H1 (cell line): ENCODE results near the gene ADGRV1. TPM values are rescaled to one million over a fixed set of nuclear protein-coding genes. Genes with fewer than 3 reads are reported as not detected.
"Not testable (repeated sequence)": the region's sequence is repeated elsewhere in the genome, so short reads cannot be mapped to it uniquely, and the experiment has no call there.

Experiments
- CTCF ChIA-PET: fragments of 300-600 bp; sonication (Branson Sonifier 250); formaldehyde crosslinking; loops from one replicate; lab custom pipeline; 2021; ENCODE audit not compliant: partially characterized antibody; lab: Charles Lee
- POLR2A ChIA-PET: fragments of 300-600 bp; sonication (Branson Sonifier 250); formaldehyde crosslinking; loops from one replicate; lab custom pipeline; 2021; ENCODE audit warnings: inconsistent platforms; ENCODE audit not compliant: partially characterized antibody; lab: Charles Lee
- DNase-seq, 2 experiments: peaks; one replicate each; pipeline versions ENCODE4 v3.0.0 to v3.0.0-alpha.2; 2010 to 2022; ENCODE audit warnings: low spot score in 2 of 2, low read depth in 1 of 2, mixed read lengths in 1 of 2
- FAIRE-seq: peaks from 2 replicates; lab custom pipeline; 2011; peaks lifted over from hg19 to GRCh38; lab: Jason Lieb, UNC
- H2AFZ ChIP-seq: 2 replicates; pipeline ENCODE4 v1.8.1; 2012; ENCODE audit warnings: low read length, inconsistent platforms
- H2AK5ac ChIP-seq: 2 replicates; pipeline ENCODE4 v1.6.1; 2013; ENCODE audit warnings: low read depth, low read length
- H2BK120ac ChIP-seq: replicated peaks from 2 replicates; pipeline ENCODE3; 2013; ENCODE audit warnings: low read depth, low read length, inconsistent platforms
- H2BK12ac ChIP-seq: 2 replicates; pipeline ENCODE4 v1.6.1; 2013; ENCODE audit warnings: low read depth, low read length
- H2BK15ac ChIP-seq: 2 replicates; pipeline ENCODE4 v1.6.1; 2013; ENCODE audit warnings: low read length
- H2BK20ac ChIP-seq: 2 replicates; pipeline ENCODE4 v1.6.1; 2013; ENCODE audit warnings: low read length
- H2BK5ac ChIP-seq: 2 replicates; pipeline ENCODE4 v1.6.1; 2013; ENCODE audit warnings: low read depth, low read length
- H3K14ac ChIP-seq: 2 replicates; pipeline ENCODE4 v1.6.1; 2013; ENCODE audit warnings: inconsistent platforms; ENCODE audit not compliant: insufficient read length
- H3K18ac ChIP-seq: 2 replicates; pipeline ENCODE4 v1.6.1; 2013; ENCODE audit warnings: low read length; ENCODE audit errors: extremely low read depth
- H3K23ac ChIP-seq: 2 replicates; pipeline ENCODE4 v1.6.1; 2013; ENCODE audit warnings: inconsistent platforms; ENCODE audit not compliant: insufficient read length
- H3K23me2 ChIP-seq: 2 replicates; pipeline ENCODE4 v1.6.1; 2013; ENCODE audit warnings: low read depth, low read length
- H3K27ac ChIP-seq: 2 replicates; pipeline ENCODE4 v1.6.1; 2011; ENCODE audit warnings: low read depth, low read length, inconsistent platforms
- H3K27me3 ChIP-seq, 4 experiments: replicated peaks in 1 of 4; 1 replicate in 1 of 4; 2 replicates in 3 of 4; pipeline versions ENCODE4 v1.6.1 to v1.8.1; 2011 to 2013; ENCODE audit warnings: low read length in 3 of 4, mild to moderate bottlenecking in 3 of 4, inconsistent platforms in 2 of 4, mixed read lengths in 2 of 4, moderate library complexity in 1 of 4; ENCODE audit not compliant: control insufficient read depth in 3 of 4, insufficient read depth in 3 of 4; ENCODE audit errors: extremely low read depth in 1 of 4
- H3K36me3 ChIP-seq, 4 experiments: 2 replicates each; pipeline versions ENCODE4 v1.6.1 to v1.8.1; 2011 to 2013; ENCODE audit warnings: mild to moderate bottlenecking in 4 of 4, low read length in 3 of 4, moderate library complexity in 2 of 4, control low read depth in 1 of 4, inconsistent platforms in 1 of 4; ENCODE audit not compliant: insufficient read depth in 4 of 4, control insufficient read depth in 2 of 4
- H3K4ac ChIP-seq: replicated peaks from 2 replicates; pipeline ENCODE3; 2013; ENCODE audit warnings: low read length, low read depth, mixed read lengths, inconsistent platforms; ENCODE audit not compliant: insufficient read length
- H3K4me1 ChIP-seq, 4 experiments: replicated peaks in 1 of 4; 1 replicate in 1 of 4; 2 replicates in 3 of 4; pipeline versions ENCODE4 v1.6.1 to v1.8.1; 2011 to 2013; ENCODE audit warnings: low read length in 3 of 4, inconsistent platforms in 2 of 4, mixed read lengths in 1 of 4; ENCODE audit not compliant: insufficient read depth in 4 of 4, control insufficient read depth in 3 of 4
- H3K4me2 ChIP-seq, 2 experiments: 2 replicates each; pipeline versions ENCODE4 v1.6.1 to v1.8.1; 2011 to 2013; ENCODE audit warnings: low read depth in 2 of 2, low read length in 2 of 2, control low read depth in 1 of 2, inconsistent platforms in 1 of 2, mild to moderate bottlenecking in 1 of 2; ENCODE audit not compliant: insufficient read depth in 1 of 2
- H3K4me3 ChIP-seq, 4 experiments: fragments of 200-600, 300-600 bp in 1 of 4; sonication (generic), shearing (Covaris generic), sonication (Bioruptor Twin) in 1 of 4; 2 replicates each; pipeline versions ENCODE4 v1.5.1 to v1.8.1; 2011 to 2016; ENCODE audit warnings: low read length in 4 of 4, low read depth in 3 of 4, control low read depth in 2 of 4, inconsistent platforms in 2 of 4, mild to moderate bottlenecking in 2 of 4, mixed read lengths in 1 of 4, moderate library complexity in 1 of 4; ENCODE audit not compliant: insufficient read depth in 2 of 4; ENCODE audit errors: extremely low read depth in 1 of 4
- H3K56ac ChIP-seq: replicated peaks from 2 replicates; pipeline ENCODE3; 2013; ENCODE audit warnings: low read depth, mild to moderate bottlenecking, mixed read lengths, low read length, inconsistent platforms; ENCODE audit not compliant: insufficient read length
- H3K79me1 ChIP-seq: 2 replicates; pipeline ENCODE4 v1.6.1; 2013; ENCODE audit warnings: low read depth, low read length, control low read depth
- H3K79me2 ChIP-seq, 2 experiments: 2 replicates each; pipeline versions ENCODE4 v1.6.1 to v1.8.1; 2012 to 2013; ENCODE audit warnings: low read length in 2 of 2, mild to moderate bottlenecking in 2 of 2, inconsistent platforms in 1 of 2; ENCODE audit not compliant: insufficient read depth in 2 of 2, control insufficient read depth in 1 of 2
- H3K9ac ChIP-seq, 4 experiments: replicated peaks in 1 of 4; 1 replicate in 1 of 4; 2 replicates in 3 of 4; pipeline versions ENCODE4 v1.6.1 to v1.8.1; 2011 to 2013; ENCODE audit warnings: low read depth in 3 of 4, low read length in 3 of 4, control low read depth in 2 of 4, mild to moderate bottlenecking in 2 of 4, moderate library complexity in 2 of 4, inconsistent platforms in 1 of 4; ENCODE audit errors: extremely low read depth in 1 of 4
- H3K9me3 ChIP-seq, 2 experiments: 2 replicates each; pipeline versions ENCODE4 v1.6.1 to v1.8.1; 2012 to 2013; ENCODE audit warnings: mild to moderate bottlenecking in 2 of 2, moderate library complexity in 2 of 2, control low read depth in 1 of 2, inconsistent platforms in 1 of 2, low read depth in 1 of 2, low read length in 1 of 2, mixed read lengths in 1 of 2; ENCODE audit not compliant: insufficient read depth in 2 of 2
- H4K20me1 ChIP-seq, 2 experiments: replicated peaks in 1 of 2; 2 replicates each; pipeline versions ENCODE3 to v1.8.1; 2011 to 2013; ENCODE audit warnings: inconsistent platforms in 2 of 2, low read length in 2 of 2, mild to moderate bottlenecking in 1 of 2; ENCODE audit not compliant: insufficient read depth in 2 of 2, control insufficient read depth in 1 of 2
- H4K5ac ChIP-seq: 2 replicates; pipeline ENCODE4 v1.6.1; 2013; ENCODE audit warnings: low read length, low read depth, mixed read lengths, inconsistent platforms; ENCODE audit not compliant: insufficient read length
- H4K8ac ChIP-seq: 2 replicates; pipeline ENCODE4 v1.8.0; 2013; ENCODE audit warnings: mild to moderate bottlenecking, moderate library complexity, low read length, inconsistent platforms; ENCODE audit not compliant: insufficient read depth; ENCODE audit errors: extremely low read depth
- H4K91ac ChIP-seq: replicated peaks from 2 replicates; pipeline ENCODE3; 2013; ENCODE audit warnings: low read length, mixed read lengths, inconsistent platforms; ENCODE audit not compliant: insufficient read length
- WGBS, 2 experiments: shearing (Covaris generic) in 1 of 2; methylation state at CpG; one replicate each; pipeline versions ENCODE4 v1.1.6 to v1.1.7; 2013 to 2015; ENCODE audit warnings: low lambda C conversion rate in 2 of 2, mixed read lengths in 2 of 2, inconsistent platforms in 1 of 2, low coverage in 1 of 2, missing lambda C conversion rate in 1 of 2; ENCODE audit not compliant: insufficient replicate concordance in 2 of 2, insufficient coverage in 1 of 2, insufficient read length in 1 of 2; ENCODE audit errors: extremely low coverage in 1 of 2, missing lambda C conversion rate in 1 of 2; 5-methylcytosine and 5-hydroxymethylcytosine counted together
- polyA plus RNA-seq, 7 experiments: library from polyadenylated mRNA; depleted of rRNA in 3 of 7; stranded (reverse) in 5 of 7; unstranded in 2 of 7; fragments of >200 nt in 5 of 7; fragments of 200-250 nt in 2 of 7; gene quantifications; 1 replicate in 5 of 7; 2 replicates in 1 of 7; 4 replicates in 1 of 7; pipeline versions ENCODE4 v1.2.1 to v1.2.3, GENCODE V29; 2011 to 2013; ENCODE audit warnings: missing spikeins in 2 of 7, mixed read lengths in 2 of 7
- total RNA-seq: library from RNA; stranded (reverse); fragmentation: NEBNext Ultra II Directional; extraction: Animal tissue kit (Norgen Biotek cat#: 25700); gene quantifications from 2 replicates; pipeline ENCODE4 v1.2.1, GENCODE V29; 2021

Gene ADGRV1
- total and polyA plus RNA-seq, 2 of the 8 experiments (the other 6 are each of a cell fraction or from before 2014, with no cell fraction given) = 53.1 to 62.2 TPM

DNA sequence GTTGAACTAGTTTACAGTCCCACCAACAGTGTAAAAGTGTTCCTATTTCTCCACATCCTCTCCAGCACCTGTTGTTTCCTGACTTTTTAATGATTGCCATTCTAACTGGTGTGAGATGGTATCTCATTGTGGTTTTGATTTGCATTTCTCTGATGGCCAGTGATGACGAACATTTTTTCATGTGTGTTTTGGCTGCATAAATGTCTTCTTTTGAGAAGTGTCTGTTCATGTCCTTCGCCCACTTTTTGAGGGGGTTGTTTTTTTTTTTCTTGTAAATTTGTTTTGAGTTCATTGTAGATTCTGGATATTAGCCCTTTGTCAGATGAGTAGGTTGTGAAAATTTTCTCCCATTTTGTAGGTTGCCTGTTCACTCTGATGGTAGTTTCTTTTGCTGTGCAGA, 365.6 kb downstream of the ADGRV1 start:
- H3K4me1 ChIP-seq, H4K8ac ChIP-seq, H3K4me2 ChIP-seq, H3K9ac ChIP-seq, H2AFZ ChIP-seq, DNase-seq, H4K20me1 ChIP-seq, H2BK20ac ChIP-seq, H3K27me3 ChIP-seq, H3K9me3 ChIP-seq, H3K23ac ChIP-seq, FAIRE-seq, H2BK5ac ChIP-seq, H3K56ac ChIP-seq, CTCF ChIA-PET, H3K4me3 ChIP-seq, H3K79me2 ChIP-seq, H3K27ac ChIP-seq, H3K14ac ChIP-seq, H3K23me2 ChIP-seq, H2BK120ac ChIP-seq, H2AK5ac ChIP-seq, H4K91ac ChIP-seq, H3K4ac ChIP-seq, H4K5ac ChIP-seq, H3K79me1 ChIP-seq, H3K18ac ChIP-seq, H2BK15ac ChIP-seq, POLR2A ChIA-PET, H2BK12ac ChIP-seq: not testable (repeated sequence)
- WGBS, 2 experiments = 87% methylated on average over 2 of the region's 2 CpGs; no CpG with 5 or more reads in 1 of the 2 experiments
- H3K36me3 ChIP-seq = peaks cover 0 to 11% (median 2%) of the 10 kb centered on the region in 4 experiments; a peak in 2 of 8 replicates
